SU-DHL-6 (cell line): Measurements from ENCODE around the gene CNTD1.

ENCODE experiments used
- CTCF ChIP-seq: fragments of 200-600 bp; sonication (generic); IDR thresholded peaks from one replicate; pipeline ENCODE4 v1.5.1; 2017; ENCODE audit warnings: antibody characterized with exemption, mild to moderate bottlenecking, low read length, moderate library complexity; ENCODE audit not compliant: insufficient read depth, poor library complexity, severe bottlenecking
- EZH2phosphoT487 ChIP-seq: fragments of 200-600 bp; sonication (generic), shearing (Covaris generic); conservative IDR thresholded peaks from 2 replicates; pipeline ENCODE4 v1.6.1; 2018; ENCODE audit warnings: mild to moderate bottlenecking, antibody characterized with exemption, low read length, moderate library complexity, mixed read lengths

GRCh38 chr17:42798011-42798382, 664 bp upstream of the CNTD1 start:
- TF ChIP-seq EZH2phosphoT487 (no peak), CTCF (no peak)
